Hematopoietic multipotent progenitor cell treated with erythropoietin and hydrocortisone succinate and interleukin-3 and kit ligand, for 15 days (in vitro differentiated cells): Measurements from ENCODE around the gene RPS6KA2.

ENCODE experiments used
- DNase-seq: peaks from one replicate; pipeline ENCODE4 v3.0.0-alpha.2; 2015; ENCODE audit warnings: low spot score

Gene RPS6KA2

GRCh38 chr6:166627033-166627874 lies at the start of gene RPS6KA2:
Gene RPS6KA2, minus strand, starts transcription at chr6:166627251. Its CDS starts 232 bp downstream, at chr6:166627019.
- peak; percentile 96 for DNase-seq

GRCh38 chr6:166676270-166676860 lies 49.3 kb upstream of the RPS6KA2 start:
- DNase-seq = no peak

DNA sequence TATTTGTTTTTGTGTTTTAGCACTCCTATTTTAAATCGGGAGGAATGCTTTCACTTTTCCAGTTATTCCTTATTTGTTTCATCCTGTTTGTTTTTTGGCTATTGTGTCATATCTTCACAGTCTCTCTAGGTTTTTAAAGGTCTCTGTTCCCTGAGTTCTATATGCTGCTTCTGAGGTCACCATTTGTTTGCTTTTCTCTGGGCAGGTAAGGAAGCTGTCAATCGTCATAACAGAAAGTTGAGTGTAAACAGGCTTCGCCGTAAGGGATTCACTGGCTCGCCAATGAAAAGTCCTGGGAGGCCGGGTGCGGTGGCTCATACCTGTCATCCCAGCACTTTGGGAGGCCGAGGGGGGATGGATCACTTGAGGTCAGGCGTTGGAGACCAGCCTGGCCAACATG lies 48.7 kb upstream of the RPS6KA2 start:
- DNase-seq = no peak

DNA sequence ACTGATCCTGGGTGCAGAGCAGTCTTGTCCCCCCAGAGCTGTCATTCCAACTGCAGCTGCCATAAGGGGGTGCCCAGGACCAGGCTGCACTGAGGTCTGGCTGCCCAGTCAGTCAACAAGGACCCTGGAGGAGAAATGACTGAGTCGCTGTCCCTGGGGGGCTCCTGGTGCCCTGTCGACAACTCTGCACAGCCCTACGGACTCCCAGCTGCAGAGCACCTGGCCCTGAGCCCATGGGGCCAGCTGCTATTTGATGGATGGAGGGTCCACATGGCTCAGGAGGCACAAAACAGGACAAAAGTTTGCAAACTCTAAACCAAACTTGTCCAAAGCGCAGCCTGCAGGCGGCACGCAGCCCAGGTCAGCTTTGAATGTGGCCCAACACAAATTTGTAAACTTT lies 46.3 kb upstream of the RPS6KA2 start:
- no peak for DNase-seq

DNA sequence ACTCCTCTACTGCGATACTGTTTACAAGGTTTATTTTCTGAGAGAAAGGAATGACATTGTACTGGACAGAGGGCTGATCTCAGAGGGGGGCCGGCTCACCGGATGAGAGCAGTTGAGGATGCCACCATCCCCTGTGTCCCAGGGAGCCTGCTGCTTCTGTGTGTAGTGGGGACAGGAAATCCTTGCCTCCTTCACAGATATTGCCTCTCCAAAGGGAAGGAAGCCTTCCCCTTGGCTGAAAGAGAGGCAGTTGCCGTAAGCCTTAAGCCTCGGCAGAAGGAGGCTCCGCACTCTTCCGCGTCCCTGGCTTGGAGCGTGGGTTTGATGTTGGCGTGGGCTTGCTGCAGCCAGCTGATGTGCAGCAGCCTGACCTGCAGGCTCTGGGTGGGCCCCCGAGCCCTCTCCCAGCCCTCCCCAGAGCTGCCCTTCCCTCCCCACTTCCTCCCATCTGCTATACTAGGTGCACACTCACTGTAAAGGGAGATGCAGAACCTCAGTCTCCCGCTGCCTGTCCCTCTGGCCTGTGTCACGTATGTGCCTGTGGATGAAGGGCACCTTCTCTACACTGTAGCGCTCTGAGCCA lies 45.7 kb upstream of the RPS6KA2 start:
- DNase-seq = no peak

DNA sequence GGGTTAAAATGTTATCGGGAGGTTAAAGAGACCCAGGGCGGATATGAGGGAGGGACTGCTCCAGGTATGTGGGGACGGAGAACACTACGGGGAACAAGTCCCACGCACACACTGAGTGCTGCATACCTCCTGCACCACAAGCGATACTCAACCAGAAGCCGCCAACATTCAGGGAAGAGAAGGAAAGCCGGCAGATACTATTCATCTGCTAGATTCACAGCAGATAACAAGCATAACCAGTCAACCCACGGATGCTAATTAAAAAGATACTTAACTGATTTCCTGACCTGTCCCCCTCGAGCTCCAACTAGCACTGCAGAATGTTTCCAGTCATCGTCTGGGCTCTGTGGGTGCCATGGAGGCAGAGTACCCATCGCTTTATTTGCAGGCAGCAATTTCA lies 45.1 kb upstream of the RPS6KA2 start:
- no peak for DNase-seq

DNA sequence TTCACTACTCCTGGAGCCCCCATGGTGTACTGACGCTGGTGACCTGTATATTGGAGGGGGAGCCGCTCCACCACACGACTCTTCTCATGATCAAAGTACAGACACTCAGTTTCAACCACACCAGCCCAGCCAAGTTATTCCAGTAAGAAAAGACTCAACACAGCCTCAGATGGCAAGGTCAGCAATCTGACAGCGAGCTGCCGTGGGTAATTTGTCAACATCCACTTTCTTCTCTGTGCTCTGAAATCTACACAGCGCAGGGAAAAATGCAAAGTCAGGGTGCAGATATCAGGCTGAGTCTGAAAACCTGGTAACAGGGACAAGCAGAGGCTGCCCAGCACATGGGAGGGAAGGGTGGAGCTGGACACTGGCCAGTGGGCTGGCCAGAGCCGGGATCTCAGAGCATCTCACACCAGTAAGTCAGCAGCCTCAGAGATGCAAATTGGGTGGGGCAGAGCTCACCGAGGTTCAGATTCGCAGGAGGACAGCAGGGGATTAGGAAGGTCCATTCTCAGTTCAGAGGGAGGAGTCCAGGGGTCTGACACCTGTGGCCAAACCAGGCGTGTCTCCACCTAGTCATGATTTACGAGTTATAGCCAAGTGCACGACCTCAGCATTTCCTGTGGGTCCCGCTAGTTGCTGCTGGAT lies 44.5 kb upstream of the RPS6KA2 start:
- no peak for DNase-seq

DNA sequence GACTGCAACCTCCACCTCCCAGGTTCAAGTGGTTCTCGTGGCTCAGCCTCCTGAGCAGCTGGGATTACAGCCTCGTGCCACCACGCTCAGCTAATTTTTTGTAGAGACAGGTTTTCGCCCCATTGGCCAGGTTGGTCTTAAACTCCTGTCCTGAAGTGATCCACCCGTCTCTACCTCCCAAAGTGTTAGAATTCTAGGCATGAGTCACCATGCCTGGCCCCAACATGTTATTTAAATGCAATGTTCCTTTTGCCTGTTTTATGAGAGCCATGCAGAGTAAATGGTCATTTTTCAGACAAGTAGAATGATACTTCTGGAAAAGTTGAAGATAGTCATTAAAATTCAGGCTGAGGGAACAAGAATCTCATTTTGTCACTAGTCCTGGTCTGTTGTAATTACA lies 43.8 kb upstream of the RPS6KA2 start:
- no peak for DNase-seq

GRCh38 chr6:166670013-166670412 lies 43.0 kb upstream of the RPS6KA2 start:
- DNase-seq = no peak

GRCh38 chr6:166667796-166668610 lies 41.0 kb upstream of the RPS6KA2 start:
- DNase-seq = no peak

DNA sequence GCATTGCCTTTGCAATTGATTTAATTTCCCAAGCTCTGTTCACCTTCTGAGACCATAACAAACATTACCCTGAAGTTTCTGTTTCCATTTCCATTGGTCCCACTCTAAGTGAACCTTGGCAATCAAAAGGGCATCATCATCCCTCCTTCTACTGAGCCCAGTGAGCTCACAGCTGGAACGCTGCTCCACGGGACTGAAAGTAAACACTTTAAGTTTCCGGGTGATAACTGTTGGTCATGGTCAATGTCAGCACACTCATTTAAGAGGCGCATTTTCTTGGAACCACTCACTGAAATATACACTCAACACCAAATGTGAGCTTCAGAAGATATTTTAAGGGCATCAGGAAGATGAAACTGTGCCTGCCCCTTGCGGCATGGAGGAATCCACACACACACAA lies 37.1 kb upstream of the RPS6KA2 start:
- DNase-seq = no peak

DNA sequence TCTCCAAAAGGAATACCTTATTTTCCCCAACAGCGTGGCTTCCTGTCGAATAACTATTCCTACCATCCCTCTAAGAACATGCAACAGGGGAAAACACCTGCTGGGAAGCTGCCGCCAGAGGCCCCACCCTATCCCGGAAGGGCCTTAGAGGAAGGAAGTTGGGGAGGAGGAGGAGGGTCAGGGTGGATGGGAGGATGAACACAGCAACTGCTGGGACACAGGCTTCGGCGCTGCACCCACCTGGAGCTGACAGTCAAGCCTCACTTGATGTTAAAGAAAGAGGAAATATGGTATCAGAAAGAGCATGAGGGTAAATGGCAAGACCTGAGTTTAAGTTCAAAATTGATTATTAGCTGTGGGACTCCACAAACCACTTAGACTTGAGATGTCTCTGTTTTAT lies 36.5 kb upstream of the RPS6KA2 start:
- no peak for DNase-seq

GRCh38 chr6:166662690-166663089 lies 35.6 kb upstream of the RPS6KA2 start:
- no peak for DNase-seq

DNA sequence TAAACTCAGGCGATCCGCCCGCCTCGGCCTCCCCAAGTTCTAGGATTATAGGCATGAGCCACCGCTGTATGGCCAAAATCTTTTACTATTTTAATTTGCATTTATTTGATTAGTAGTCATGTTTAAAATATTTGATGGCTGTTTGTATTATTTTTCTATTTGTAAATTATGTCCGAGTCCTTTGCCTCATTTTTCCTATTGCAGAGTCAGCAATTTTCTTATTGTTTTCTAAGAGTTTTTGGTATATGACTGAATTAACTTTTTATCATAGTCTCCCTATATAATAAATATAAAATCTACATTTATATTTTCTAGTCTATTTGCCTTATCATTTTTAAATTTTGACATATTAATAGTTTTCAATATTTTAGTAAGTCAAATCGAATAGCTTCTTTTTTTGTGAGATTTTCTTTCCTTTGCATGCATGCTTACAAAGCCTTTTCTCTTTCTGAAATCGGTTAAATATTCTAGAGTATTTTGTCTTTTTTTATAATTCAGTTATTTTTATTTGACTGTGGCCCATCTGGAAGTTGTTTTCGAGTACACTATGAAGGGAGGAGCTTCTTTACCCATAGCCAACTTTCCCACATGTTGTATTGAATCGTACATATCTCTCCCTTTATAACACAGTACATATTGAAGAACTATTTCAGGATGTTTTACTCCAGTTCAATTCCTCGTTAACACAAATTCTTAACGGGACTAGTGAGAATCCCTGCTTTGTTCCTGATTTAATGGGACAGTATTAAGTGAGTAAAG lies 34.5 kb upstream of the RPS6KA2 start:
- no peak for DNase-seq

DNA sequence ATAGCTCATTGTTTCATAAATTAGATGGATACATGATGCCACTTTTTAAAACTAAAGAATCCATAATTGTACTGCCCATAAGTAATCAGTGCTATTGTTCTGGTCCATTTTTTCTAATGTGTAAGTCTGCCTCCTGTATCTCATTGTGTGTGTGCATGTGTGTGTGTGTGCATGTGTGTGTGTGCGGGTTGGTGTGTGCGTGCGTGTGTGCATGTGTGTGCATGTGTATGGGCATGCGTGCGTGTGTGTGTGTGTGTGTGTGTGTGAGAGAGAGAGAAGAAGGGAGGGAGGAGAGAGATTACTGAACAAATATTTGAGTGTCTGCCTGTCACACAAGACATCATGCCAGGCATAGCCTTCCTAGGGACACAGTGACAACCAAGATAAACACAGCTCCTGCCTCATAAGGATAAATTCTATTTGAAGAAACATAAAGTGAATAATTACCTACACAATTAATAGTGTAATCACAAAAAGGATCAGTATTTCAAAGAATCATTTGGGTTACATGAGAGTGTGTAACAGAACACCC lies 33.2 kb upstream of the RPS6KA2 start:
- no peak for DNase-seq

DNA sequence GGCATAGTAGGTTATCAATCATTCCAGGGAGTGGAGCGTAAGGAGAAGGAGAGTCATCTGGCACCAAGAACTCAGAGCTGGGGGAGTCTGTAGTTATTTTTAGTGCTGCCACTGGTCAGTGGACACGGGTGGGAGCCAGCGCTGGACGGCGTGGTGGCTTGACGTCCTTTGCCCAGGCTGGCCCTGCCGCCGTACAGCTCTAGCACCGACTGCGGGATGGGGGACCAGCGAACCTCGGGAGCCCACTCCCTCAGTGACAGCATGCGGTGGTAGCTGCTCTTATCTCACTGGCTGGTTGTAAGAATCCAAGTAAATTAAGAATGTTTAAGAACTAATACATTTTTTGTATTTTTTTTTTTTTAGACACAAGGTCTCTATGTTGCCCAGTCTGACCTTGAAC lies 32.5 kb upstream of the RPS6KA2 start:
- DNase-seq = no peak

DNA sequence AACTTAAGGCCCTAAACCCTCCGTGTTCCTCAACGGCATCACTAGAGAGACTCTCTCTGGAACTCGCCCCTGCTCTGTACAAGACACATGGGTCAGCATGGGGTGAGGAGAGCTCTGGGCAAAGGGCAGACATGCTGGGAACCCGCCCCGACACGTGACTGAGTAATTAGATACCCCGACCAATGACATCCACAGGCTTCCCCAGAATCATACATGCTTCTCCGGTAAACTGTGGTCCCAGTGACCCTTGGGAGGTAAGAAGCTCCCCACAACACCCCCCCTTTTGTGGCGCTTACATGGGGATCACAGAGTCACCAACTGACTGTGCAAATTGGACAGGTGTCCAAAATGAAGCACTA lies 31.7 kb upstream of the RPS6KA2 start:
- DNase-seq = no peak

DNA sequence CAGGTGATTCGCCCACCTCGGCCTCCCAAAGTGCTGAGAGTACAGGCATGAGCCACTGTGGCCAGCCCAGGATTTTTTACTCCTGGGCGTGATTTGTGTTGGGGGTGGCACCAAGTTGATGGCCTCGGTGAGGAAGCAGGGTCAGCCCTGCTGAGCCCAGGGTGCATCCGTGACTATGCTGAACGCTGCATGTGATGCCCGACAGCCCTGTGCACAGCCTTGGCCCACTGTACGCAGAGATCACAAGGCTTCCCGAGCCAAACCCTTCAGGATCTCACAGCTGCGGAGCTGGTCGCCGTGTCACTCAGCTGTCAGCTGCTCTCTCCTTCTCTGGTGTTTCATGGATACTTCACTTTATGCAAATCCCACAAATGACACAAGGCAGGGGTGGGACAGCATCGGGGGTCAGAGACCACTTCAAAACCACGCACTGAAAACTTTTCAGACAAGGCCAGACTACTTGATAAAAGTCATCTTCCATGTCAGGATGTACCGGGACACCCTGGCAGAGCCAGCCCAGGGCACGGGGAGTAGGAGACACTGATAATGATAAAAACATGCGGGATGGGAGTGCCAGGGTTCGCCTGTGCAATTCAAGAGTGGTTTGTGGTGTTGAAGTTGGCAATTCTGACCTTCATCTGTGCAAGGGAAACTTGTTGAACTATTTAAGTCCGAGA lies 31.2 kb upstream of the RPS6KA2 start:
- no peak for DNase-seq

GRCh38 chr6:166657531-166657930 lies 30.5 kb upstream of the RPS6KA2 start:
- DNase-seq = no peak
